Ascending aorta (tissue), 2 donors: Measurements from ENCODE around the gene ANKRD65. TPM values are rescaled to one million over a fixed set of nuclear protein-coding genes. Genes with fewer than 3 reads are reported as not detected.
A peak's percentile ranks its signal among the peaks of the same experiment; 100 is the strongest.
"Not testable (repeated sequence)": the region's sequence is repeated elsewhere in the genome, so short reads cannot be mapped to it uniquely, and the experiment has no call there.

ENCODE experiments used
- DNase-seq, 2 donors: peaks; one replicate each; pipeline ENCODE4 v3.0.0-alpha.2; 2019; ENCODE audit warnings: low spot score in 2 of 2
- H3K27ac ChIP-seq, 2 donors: fragments of 200-600 bp; sonication (generic); one replicate each; pipeline ENCODE4 v1.5.1; 2016 to 2017; ENCODE audit warnings: mild to moderate bottlenecking in 1 of 2
- H3K27me3 ChIP-seq: fragments of 200-600 bp; sonication (generic); one replicate; pipeline ENCODE4 v1.5.1; 2017
- H3K36me3 ChIP-seq, 2 donors: fragments of 200-600 bp; sonication (generic); one replicate each; pipeline ENCODE4 v1.5.1; 2016
- H3K4me1 ChIP-seq, 2 donors: fragments of 200-600 bp; sonication (generic); one replicate each; pipeline ENCODE4 v1.5.1; 2016 to 2017; ENCODE audit warnings: mild to moderate bottlenecking in 1 of 2
- H3K4me3 ChIP-seq, 2 donors: fragments of 200-600 bp; sonication (generic); one replicate each; pipeline ENCODE4 v1.5.1; 2016 to 2017; ENCODE audit warnings: mild to moderate bottlenecking in 1 of 2
- H3K9me3 ChIP-seq, 2 donors: fragments of 200-600 bp; sonication (generic); one replicate each; pipeline ENCODE4 v1.5.1; 2016
- CTCF ChIP-seq, 3 experiments: fragments of 200-600 bp in 2 of 3; fragments of 450-650 bp in 1 of 3; sonication (generic) in 2 of 3; IDR thresholded peaks; one replicate each; pipeline ENCODE4 v1.5.1; 2016 to 2019; ENCODE audit warnings: antibody characterized with exemption in 3 of 3, mild to moderate bottlenecking in 1 of 3, moderate library complexity in 1 of 3
- intact Hi-C: fragments of 100-400 bp; cut with DNase I; formaldehyde crosslinking; loops from one replicate; pipeline ENCODE4 v1.15.1; 2023
- total RNA-seq: library from RNA; depleted of rRNA; stranded (reverse); fragments of >200 nt; gene quantifications from one replicate; pipeline ENCODE4 v1.1.0, GENCODE V29; 2016

The ANKRD65 gene
- total RNA-seq, 1 donor from 2014 or later, result 12.5 TPM

DNA sequence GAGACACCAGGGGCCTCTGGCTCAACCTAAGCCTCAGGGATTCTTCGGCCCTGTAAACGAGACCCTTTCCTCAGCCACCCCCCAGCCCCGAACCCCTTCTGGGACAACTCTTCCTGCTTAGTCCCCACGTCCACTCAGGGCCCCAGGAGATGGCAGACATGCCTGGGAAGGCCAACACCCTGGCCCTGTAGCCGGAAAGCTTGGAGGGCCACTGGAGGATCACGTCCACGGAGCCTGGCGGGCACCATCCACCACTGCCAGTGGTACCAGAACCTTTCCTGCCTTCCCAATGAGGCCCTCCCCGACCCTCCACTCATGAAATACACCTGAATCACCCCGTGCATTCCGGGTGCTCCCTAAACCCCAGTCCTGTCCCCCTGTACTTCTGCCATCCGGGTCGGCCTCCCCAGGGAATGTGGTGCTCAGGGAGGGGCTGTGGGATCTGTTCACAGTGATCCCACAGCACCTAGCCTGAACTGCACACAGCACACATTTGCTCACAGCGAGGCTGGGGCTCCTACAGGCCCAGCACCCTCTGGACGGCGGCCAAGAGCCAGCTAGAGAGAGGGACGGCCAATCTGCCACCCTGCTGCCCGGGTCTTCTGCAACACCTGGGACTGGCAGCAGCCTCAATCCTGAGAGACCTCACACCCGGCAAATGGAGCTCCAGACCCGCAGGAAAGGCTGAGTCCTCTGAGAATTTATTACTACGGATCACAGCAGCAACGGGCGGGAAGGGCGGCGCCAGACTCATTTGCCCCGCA lies 47.8 kb downstream of the ANKRD65 start:
- no peak overlapping the region for H3K27ac ChIP-seq
- intact Hi-C loops, result no loop called here

GRCh38 chr1:1371746-1372711 lies 49.0 kb downstream of the ANKRD65 start:
- intact Hi-C loops, result no loop called here
- H3K27me3 ChIP-seq, result no peaks in the 10 kb centered on the region
- H3K36me3 ChIP-seq, result peaks cover 7 to 9% of the 10 kb centered on the region in 2 donors
- DNase-seq, result peak in 1 of 2 donors; percentile 79
- peaks cover 23 to 26% of the 10 kb centered on the region in 2 donors for H3K4me1 ChIP-seq
- H3K9me3 ChIP-seq, result no peaks in the 10 kb centered on the region
- peak; percentile 88 to 97 (median 96) for TF ChIP-seq CTCF (IDR thresholded peaks at IDR 0.05)
- H3K4me3 ChIP-seq, result no peak overlapping the region
- H3K27ac ChIP-seq, result no peak overlapping the region

More for the DNA sequence above, 47.8 kb downstream of the ANKRD65 start:
- DNase-seq, result no peak
- peaks cover 23 to 26% of the 10 kb centered on the region in 2 donors for H3K4me1 ChIP-seq
- H3K9me3 ChIP-seq, result no peaks in the 10 kb centered on the region
- H3K4me3 ChIP-seq, result peak overlapping the region in 1 of 2 donors; percentile 100
- TF ChIP-seq CTCF (IDR thresholded peaks at IDR 0.05), result no peak
- H3K27me3 ChIP-seq, result no peaks in the 10 kb centered on the region
- peaks cover 7 to 9% of the 10 kb centered on the region in 2 donors for H3K36me3 ChIP-seq

- DNase-seq, result no peak
- no peaks in the 10 kb centered on the region for H3K27me3 ChIP-seq
- TF ChIP-seq CTCF (IDR thresholded peaks at IDR 0.05), result no peak
- intact Hi-C loops, result no loop called here
- no peaks in the 10 kb centered on the region for H3K9me3 ChIP-seq
- H3K36me3 ChIP-seq, result peaks cover 7 to 9% of the 10 kb centered on the region in 2 donors
- no peak overlapping the region for H3K4me3 ChIP-seq
- no peak overlapping the region for H3K27ac ChIP-seq
- H3K4me1 ChIP-seq, result peaks cover 23 to 26% of the 10 kb centered on the region in 2 donors
Observed at GRCh38 chr1:1371364-1371745, 49.7 kb downstream of the ANKRD65 start.

DNA sequence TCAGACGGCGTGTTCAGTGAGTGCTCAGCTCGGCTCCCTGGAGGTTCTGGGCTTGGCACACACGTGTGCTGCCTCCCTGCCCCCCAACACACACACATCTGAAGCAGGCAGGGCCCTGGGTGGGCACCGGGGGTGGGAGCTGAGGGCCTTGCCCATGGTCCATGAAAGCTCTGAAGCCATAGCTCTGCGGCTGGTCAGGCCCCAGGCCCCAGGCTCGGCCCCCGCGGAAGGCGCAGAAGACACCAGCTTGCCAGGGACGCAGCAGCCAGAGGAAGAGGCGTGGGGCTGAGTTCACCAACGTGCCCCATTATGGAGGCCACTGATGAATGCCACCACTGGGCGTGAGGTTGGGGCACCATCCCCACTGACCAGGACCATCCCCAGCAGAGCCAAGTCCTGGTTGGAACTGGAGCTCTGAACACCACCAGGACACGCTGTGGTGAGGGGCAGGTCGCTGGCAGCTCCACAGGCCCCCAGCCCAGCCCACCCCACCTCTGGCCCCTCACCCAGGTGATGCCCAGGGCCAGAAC lies 50.2 kb downstream of the ANKRD65 start:
- TF ChIP-seq CTCF (IDR thresholded peaks at IDR 0.05), result no peak

DNA sequence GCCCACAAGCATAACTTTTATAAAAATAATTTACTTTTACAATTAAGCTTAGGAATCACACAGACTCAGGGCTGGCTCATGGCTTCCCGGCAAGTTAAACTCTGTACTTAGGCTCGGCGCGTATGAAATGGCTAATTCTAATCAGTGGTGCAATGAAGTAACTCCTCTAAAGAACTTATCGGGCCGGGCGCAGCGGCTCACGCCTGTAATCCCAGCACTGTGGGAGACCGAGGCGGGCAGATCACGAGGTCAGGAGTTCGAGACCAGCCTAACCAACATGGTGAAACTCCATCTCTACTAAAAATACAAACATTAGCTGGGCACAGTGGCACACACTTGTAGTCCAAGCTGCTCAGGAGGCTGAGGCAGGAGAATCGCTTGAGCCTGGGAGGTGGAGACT lies 51.0 kb downstream of the ANKRD65 start:
- DNase-seq, intact Hi-C loops: not testable (repeated sequence)
- H3K4me1 ChIP-seq, result peaks cover 19 to 21% of the 10 kb centered on the region in 2 donors

More for the DNA sequence above, 50.2 kb downstream of the ANKRD65 start:
- DNase-seq, result peak in 1 of 2 donors; percentile 63
- intact Hi-C loops, result no loop called here
- Histone ChIP-seq H3K27me3 (no peaks in the 10 kb centered on the region), H3K4me3 (no peak overlapping the region), H3K4me1 (peaks cover 20 to 24% of the 10 kb centered on the region in 2 donors), H3K27ac (no peak overlapping the region), H3K9me3 (no peaks in the 10 kb centered on the region), H3K36me3 (peaks cover 7 to 9% of the 10 kb centered on the region in 2 donors)

More for the DNA sequence above, 51.0 kb downstream of the ANKRD65 start:
- H3K4me3 ChIP-seq, H3K27me3 ChIP-seq, H3K36me3 ChIP-seq, H3K27ac ChIP-seq, H3K9me3 ChIP-seq: not testable (repeated sequence)

Other genes with a start within 250 kb of the ANKRD65 start
- gene TTLL10, start 247.4 kb downstream of the ANKRD65 start, total RNA-seq, result not detected
- gene TNFRSF18, start 214.7 kb downstream of the ANKRD65 start, total RNA-seq, result not detected
- 4.8 TPM for gene TNFRSF4, start 207.1 kb downstream of the ANKRD65 start, total RNA-seq
- gene SDF4, start 189.3 kb downstream of the ANKRD65 start, total RNA-seq, result 223 TPM
- 94.9 TPM for gene B3GALT6, start 189.0 kb downstream of the ANKRD65 start, total RNA-seq
- not detected for gene C1QTNF12, start 174.6 kb downstream of the ANKRD65 start, total RNA-seq
- gene UBE2J2, start 147.4 kb downstream of the ANKRD65 start, total RNA-seq, result 25.2 TPM
- gene SCNN1D, start 140.8 kb downstream of the ANKRD65 start, total RNA-seq, result 0.32 TPM
- 105 TPM for gene ACAP3, start 113.3 kb downstream of the ANKRD65 start, total RNA-seq
- gene PUSL1, start 112.7 kb downstream of the ANKRD65 start, total RNA-seq, result 28.3 TPM
- 214 TPM for gene INTS11, start 96.6 kb downstream of the ANKRD65 start, total RNA-seq
- 71.3 TPM for gene CPTP, start 96.5 kb downstream of the ANKRD65 start, total RNA-seq
- 2.7 TPM for gene TAS1R3, start 90.0 kb downstream of the ANKRD65 start, total RNA-seq
- gene DVL1, start 71.9 kb downstream of the ANKRD65 start, total RNA-seq, result 66.7 TPM
- gene MXRA8, start 62.7 kb downstream of the ANKRD65 start, total RNA-seq, result 345 TPM
- 247 TPM for gene AURKAIP1, start 46.1 kb downstream of the ANKRD65 start, total RNA-seq
- 150 TPM for gene CCNL2, start 21.9 kb downstream of the ANKRD65 start, total RNA-seq
- 63.4 TPM for gene MRPL20, start 14.0 kb downstream of the ANKRD65 start, total RNA-seq
- gene VWA1, start 14.4 kb upstream of the ANKRD65 start, total RNA-seq, result 79.0 TPM
- gene ATAD3C, start 28.4 kb upstream of the ANKRD65 start, total RNA-seq, result not detected
- 14.2 TPM for gene ATAD3B, start 50.5 kb upstream of the ANKRD65 start, total RNA-seq
- gene ATAD3A, start 90.9 kb upstream of the ANKRD65 start, total RNA-seq, result 46.3 TPM
- gene TMEM240, start 119.3 kb upstream of the ANKRD65 start, total RNA-seq, result not detected
- 50.1 TPM for gene SSU72, start 153.6 kb upstream of the ANKRD65 start, total RNA-seq
- gene FNDC10, start 178.9 kb upstream of the ANKRD65 start, total RNA-seq, result 1.8 TPM
- gene MIB2, start 194.2 kb upstream of the ANKRD65 start, total RNA-seq, result 96.9 TPM
- gene MMP23B, start 210.9 kb upstream of the ANKRD65 start, total RNA-seq, result 71.3 TPM
- 24.8 TPM for gene CDK11B, start 237.7 kb upstream of the ANKRD65 start, total RNA-seq